Endodermal cell (in vitro differentiated cells): ENCODE measurements around the gene SIGLEC15. TPM values are rescaled to one million over a fixed set of nuclear protein-coding genes. Genes with fewer than 3 reads are reported as not detected.

Source experiments
- DNase-seq: peaks from one replicate; pipeline ENCODE4 v3.0.0-alpha.2; 2017
- H3K27ac ChIP-seq: 2 replicates; pipeline ENCODE4 v1.5.1; 2013; ENCODE audit warnings: mild to moderate bottlenecking, low read depth, low read length, moderate library complexity
- H3K27me3 ChIP-seq: 2 replicates; pipeline ENCODE4 v1.6.1; 2013; ENCODE audit warnings: mild to moderate bottlenecking, low read length, moderate library complexity; ENCODE audit not compliant: insufficient read depth, control insufficient read depth, poor library complexity, severe bottlenecking
- H3K36me3 ChIP-seq: 2 replicates; pipeline ENCODE4 v1.7.0; 2013; ENCODE audit warnings: mild to moderate bottlenecking, low read length, moderate library complexity; ENCODE audit not compliant: control insufficient read depth, insufficient read depth
- H3K4me1 ChIP-seq: one replicate; pipeline ENCODE4 v1.7.0; 2013; ENCODE audit warnings: low read length; ENCODE audit not compliant: control insufficient read depth, insufficient read depth
- H3K4me3 ChIP-seq: 2 replicates; pipeline ENCODE4 v1.5.1; 2013; ENCODE audit warnings: mild to moderate bottlenecking, low read length, moderate library complexity
- H3K9ac ChIP-seq: 2 replicates; pipeline ENCODE4 v1.6.1; 2013; ENCODE audit warnings: mild to moderate bottlenecking, low read length, moderate library complexity; ENCODE audit not compliant: poor library complexity, severe bottlenecking; ENCODE audit errors: extremely low read depth
- H3K9me3 ChIP-seq: 2 replicates; pipeline ENCODE4 v1.6.1; 2013; ENCODE audit warnings: mild to moderate bottlenecking, low read length, moderate library complexity; ENCODE audit not compliant: control insufficient read depth
- H3K27ac Mint-ChIP-seq: 2 replicates; pipeline ENCODE4 v1.8.0; 2020; ENCODE audit warnings: mixed read lengths
- H3K27me3 Mint-ChIP-seq: 2 replicates; pipeline ENCODE4 v1.8.0; 2021; ENCODE audit warnings: mild to moderate bottlenecking, mixed read lengths; ENCODE audit not compliant: insufficient read depth
- H3K36me3 Mint-ChIP-seq: 2 replicates; pipeline ENCODE4 v1.8.0; 2020; ENCODE audit warnings: low read depth, mixed read lengths
- H3K4me1 Mint-ChIP-seq: 2 replicates; pipeline ENCODE4 v1.8.0; 2020; ENCODE audit warnings: mixed read lengths
- H3K4me3 Mint-ChIP-seq: 2 replicates; pipeline ENCODE4 v1.8.0; 2020; ENCODE audit warnings: mild to moderate bottlenecking, moderate library complexity, mixed read lengths
- H3K9me3 Mint-ChIP-seq: 2 replicates; pipeline ENCODE4 v1.8.0; 2020; ENCODE audit warnings: mild to moderate bottlenecking, mixed read lengths
- WGBS, 2 experiments: methylation state at CpG; one replicate each; pipeline versions ENCODE4 v1.1.5 to v1.1.7; 2013; ENCODE audit warnings: missing lambda C conversion rate in 2 of 2, mixed read lengths in 1 of 2; ENCODE audit not compliant: insufficient coverage in 1 of 2, insufficient read length in 1 of 2; 5-methylcytosine and 5-hydroxymethylcytosine counted together
- total RNA-seq, 2 donors: library from RNA; stranded (reverse); fragmentation: NEBNext Ultra II Directional in 1 of 2; extraction: Animal tissue kit (Norgen Biotek cat#: 25700) in 1 of 2; gene quantifications; 2 replicates in 1 of 2; 3 replicates in 1 of 2; pipeline ENCODE4 v1.2.1, GENCODE V29; 2021
- TF ChIP-seq, protein P1 (sequence below): fragments of 200-600 bp; sonication (generic); conservative IDR thresholded peaks from 2 replicates; pipeline ENCODE4 v1.5.0; 2021; ENCODE audit warnings: antibody characterized with exemption, mild to moderate bottlenecking

SIGLEC15 gene
- total RNA-seq, 2 donors from 2014 or later, result not detected

DNA sequence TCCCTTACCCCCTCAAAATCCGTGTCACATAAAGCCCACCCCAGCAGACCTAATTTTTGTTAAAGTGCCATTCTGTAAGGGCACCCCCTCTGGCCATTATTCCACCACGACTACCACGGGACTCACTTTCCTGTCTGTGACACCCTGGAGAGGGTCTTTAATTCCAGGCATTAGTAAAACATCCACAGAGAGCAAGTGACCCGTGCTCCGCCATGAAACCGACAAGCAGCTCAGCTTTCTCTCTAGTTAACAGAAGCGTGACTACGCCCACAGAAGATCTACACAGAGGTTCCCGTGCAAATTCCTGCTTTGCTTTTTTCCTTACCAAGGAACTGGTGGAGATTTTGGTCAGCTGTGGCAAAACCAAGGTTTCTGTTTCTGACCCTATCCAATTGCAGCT is 4.4 kb downstream of the SIGLEC15 start:
- no peaks in the 10 kb centered on the region for H3K36me3 Mint-ChIP-seq
- H3K4me3 Mint-ChIP-seq, result no peak overlapping the region
- H3K9me3 ChIP-seq, result no peaks in the 10 kb centered on the region
- peaks cover 7% of the 10 kb centered on the region for H3K4me1 ChIP-seq
- H3K27me3 ChIP-seq, result peaks cover 19% of the 10 kb centered on the region
- H3K36me3 ChIP-seq, result no peaks in the 10 kb centered on the region
- H3K27ac ChIP-seq, result no peak overlapping the region
- H3K27me3 Mint-ChIP-seq, result peaks cover 14% of the 10 kb centered on the region
- H3K9me3 Mint-ChIP-seq, result no peaks in the 10 kb centered on the region
- WGBS, 2 experiments, result 84 to 87% methylated on average over 9 of the region's 9 CpGs
- DNase-seq, result no peak
- peaks cover 21% of the 10 kb centered on the region for H3K4me1 Mint-ChIP-seq
- H3K9ac ChIP-seq, result no peak overlapping the region
- no peak overlapping the region for H3K4me3 ChIP-seq
- H3K27ac Mint-ChIP-seq, result no peak overlapping the region
- TF ChIP-seq, protein P1, sequence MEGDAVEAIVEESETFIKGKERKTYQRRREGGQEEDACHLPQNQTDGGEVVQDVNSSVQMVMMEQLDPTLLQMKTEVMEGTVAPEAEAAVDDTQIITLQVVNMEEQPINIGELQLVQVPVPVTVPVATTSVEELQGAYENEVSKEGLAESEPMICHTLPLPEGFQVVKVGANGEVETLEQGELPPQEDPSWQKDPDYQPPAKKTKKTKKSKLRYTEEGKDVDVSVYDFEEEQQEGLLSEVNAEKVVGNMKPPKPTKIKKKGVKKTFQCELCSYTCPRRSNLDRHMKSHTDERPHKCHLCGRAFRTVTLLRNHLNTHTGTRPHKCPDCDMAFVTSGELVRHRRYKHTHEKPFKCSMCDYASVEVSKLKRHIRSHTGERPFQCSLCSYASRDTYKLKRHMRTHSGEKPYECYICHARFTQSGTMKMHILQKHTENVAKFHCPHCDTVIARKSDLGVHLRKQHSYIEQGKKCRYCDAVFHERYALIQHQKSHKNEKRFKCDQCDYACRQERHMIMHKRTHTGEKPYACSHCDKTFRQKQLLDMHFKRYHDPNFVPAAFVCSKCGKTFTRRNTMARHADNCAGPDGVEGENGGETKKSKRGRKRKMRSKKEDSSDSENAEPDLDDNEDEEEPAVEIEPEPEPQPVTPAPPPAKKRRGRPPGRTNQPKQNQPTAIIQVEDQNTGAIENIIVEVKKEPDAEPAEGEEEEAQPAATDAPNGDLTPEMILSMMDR, result no peak

DNA sequence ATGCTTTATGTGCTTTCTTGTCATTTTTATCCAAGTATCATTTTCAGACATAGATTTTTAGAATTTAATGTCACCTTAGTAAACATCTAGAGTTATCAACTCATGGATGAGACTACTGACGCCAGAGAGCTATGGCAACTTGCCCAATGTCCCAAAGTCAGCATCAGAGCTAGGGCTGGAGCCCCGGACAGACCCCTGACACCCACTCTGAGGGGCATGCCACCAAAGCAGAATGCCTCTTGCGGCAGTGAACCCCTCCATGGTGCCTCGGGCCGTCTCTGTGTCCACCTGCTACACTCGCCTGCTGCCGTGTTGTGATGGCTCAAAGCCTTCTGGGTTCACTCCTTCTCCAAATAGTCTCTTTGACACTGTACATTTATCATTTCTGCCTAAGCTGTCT is 5.4 kb downstream of the SIGLEC15 start:
- no peaks in the 10 kb centered on the region for H3K36me3 Mint-ChIP-seq
- peaks cover 25% of the 10 kb centered on the region for H3K27me3 Mint-ChIP-seq
- Histone ChIP-seq H3K9ac (no peak overlapping the region), H3K36me3 (no peaks in the 10 kb centered on the region), H3K27ac (no peak overlapping the region), H3K4me3 (no peak overlapping the region), H3K9me3 (no peaks in the 10 kb centered on the region), H3K4me1 (peaks cover 7% of the 10 kb centered on the region), H3K27me3 (peaks cover 29% of the 10 kb centered on the region)
- 86 to 89% methylated on average over 7 of the region's 7 CpGs for WGBS, 2 experiments
- peaks cover 21% of the 10 kb centered on the region for H3K4me1 Mint-ChIP-seq
- TF ChIP-seq, protein P1, result no peak
- no peak overlapping the region for H3K27ac Mint-ChIP-seq
- H3K4me3 Mint-ChIP-seq, result no peak overlapping the region
- H3K9me3 Mint-ChIP-seq, result no peaks in the 10 kb centered on the region
- DNase-seq, result no peak

DNA sequence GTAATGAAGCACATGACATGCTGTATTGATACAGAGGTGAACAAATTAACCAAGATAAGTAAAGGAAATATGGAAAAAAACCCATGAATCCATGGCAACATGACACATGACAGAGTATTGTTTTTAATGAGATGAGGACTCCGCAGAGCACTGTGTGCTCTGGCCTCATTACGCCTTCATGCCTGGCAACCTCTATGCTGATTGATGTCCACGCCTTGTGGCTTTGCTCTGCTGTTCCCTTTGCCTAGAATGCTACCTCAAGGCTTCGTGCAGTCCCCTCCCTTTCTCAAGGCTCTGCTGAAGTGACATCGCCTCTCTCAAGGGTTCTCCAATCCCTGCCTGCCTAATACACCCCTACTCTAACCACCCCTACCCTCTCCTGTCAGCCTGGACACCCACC is 8.4 kb downstream of the SIGLEC15 start:
- Histone ChIP-seq H3K36me3 (no peaks in the 10 kb centered on the region), H3K4me3 (no peak overlapping the region), H3K4me1 (no peaks in the 10 kb centered on the region), H3K27me3 (peaks cover 58% of the 10 kb centered on the region), H3K27ac (no peak overlapping the region), H3K9me3 (no peaks in the 10 kb centered on the region), H3K9ac (no peak overlapping the region)
- Mint-ChIP-seq H3K4me3 (no peak overlapping the region), H3K27ac (no peak overlapping the region), H3K4me1 (peaks cover 9% of the 10 kb centered on the region), H3K36me3 (no peaks in the 10 kb centered on the region), H3K27me3 (peaks cover 50% of the 10 kb centered on the region), H3K9me3 (peaks cover 1% of the 10 kb centered on the region)
- WGBS, 2 experiments, result 89 to 100% methylated on average over 3 to 5 of the region's 5 CpGs
- DNase-seq, result no peak
- TF ChIP-seq, protein P1, result no peak
